Hematopoietic multipotent progenitor cell treated with erythropoietin and hydrocortisone succinate and interleukin-3 and kit ligand, for 15 days (in vitro differentiated cells): ENCODE measurements around the gene CSTF2T.

Experiments
- DNase-seq: peaks from one replicate; pipeline ENCODE4 v3.0.0-alpha.2; 2015; ENCODE audit warnings: low spot score

CSTF2T gene, protein sequence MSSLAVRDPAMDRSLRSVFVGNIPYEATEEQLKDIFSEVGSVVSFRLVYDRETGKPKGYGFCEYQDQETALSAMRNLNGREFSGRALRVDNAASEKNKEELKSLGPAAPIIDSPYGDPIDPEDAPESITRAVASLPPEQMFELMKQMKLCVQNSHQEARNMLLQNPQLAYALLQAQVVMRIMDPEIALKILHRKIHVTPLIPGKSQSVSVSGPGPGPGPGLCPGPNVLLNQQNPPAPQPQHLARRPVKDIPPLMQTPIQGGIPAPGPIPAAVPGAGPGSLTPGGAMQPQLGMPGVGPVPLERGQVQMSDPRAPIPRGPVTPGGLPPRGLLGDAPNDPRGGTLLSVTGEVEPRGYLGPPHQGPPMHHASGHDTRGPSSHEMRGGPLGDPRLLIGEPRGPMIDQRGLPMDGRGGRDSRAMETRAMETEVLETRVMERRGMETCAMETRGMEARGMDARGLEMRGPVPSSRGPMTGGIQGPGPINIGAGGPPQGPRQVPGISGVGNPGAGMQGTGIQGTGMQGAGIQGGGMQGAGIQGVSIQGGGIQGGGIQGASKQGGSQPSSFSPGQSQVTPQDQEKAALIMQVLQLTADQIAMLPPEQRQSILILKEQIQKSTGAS

DNA sequence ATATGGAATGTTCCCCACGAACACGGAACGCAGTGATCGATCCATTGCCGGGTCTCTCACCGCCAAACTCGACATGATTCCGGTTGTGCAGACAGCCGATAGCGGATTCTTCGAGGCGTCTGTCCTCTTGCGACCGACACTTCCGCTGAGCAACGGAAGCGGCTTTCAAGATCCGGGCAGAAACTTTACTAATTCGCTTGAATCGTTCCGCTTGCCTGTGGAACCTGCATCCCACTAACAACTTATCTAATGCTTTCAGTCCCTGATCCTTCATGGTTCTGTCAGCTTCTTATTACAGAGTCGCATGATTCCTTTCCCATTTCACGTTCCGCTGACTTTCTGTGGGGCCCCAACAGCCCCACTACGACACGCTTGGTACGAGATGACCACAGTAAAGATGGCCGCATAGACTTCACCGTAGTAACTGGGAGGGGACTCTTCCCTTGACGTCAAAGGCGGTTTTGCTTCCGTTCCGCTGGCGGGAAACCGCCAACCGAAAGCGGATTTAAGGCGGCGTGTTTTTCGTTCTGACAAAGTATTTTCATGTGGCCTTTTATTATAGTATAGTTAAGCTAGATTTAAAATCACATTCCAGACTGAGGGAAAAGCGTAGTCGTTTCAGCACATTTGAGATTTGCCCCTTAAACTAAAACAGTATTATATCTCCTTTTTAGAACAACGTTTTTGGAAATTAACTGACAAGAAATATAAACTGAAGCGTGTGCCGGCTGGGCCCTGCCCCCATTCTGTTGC is at the start of gene CSTF2T:
CSTF2T (minus strand) TSS at position 121 of the 753 bp plus-strand sequence; CDS start at position 75, 46 bp downstream.
- peak; percentile 94 for DNase-seq

DNA sequence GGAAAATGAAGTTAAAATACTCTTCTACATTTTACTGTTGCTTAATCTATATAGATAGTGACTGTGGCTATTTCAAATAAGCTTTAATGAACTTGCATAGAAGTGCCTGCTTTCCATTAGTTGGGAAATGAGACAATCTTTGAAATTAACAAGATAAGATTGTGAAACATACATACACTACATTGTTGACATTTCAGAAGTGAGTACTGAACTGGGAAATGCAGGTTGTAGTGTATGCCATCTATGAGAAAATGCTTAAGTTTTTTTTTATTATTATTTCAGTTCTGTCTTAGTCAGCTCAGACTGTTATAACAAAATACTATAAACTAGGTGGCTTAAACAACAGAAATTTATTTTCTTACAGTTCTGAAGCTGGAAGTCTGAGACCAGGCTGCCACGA is 49.6 kb upstream of the CSTF2T start:
- no peak for DNase-seq

DNA sequence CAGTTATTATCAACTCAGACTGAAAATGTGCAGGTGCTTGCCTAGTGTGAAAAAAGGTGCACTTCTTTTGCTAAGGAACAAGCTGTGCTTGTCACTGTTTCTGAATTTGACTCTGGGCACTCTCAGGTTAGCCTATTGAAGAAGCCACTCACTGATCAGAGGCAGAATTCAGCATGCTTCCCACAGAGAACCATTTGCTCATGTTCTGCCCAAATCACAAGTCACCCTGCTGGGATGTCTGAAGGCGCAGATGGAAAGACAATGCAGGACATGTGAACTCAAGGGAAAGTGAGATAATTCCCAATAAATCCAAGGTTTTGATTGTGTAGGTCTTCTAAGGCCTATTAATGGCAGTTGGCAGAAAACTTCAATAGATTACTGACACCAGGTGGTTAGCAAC is 47.8 kb upstream of the CSTF2T start:
- no peak for DNase-seq

DNA sequence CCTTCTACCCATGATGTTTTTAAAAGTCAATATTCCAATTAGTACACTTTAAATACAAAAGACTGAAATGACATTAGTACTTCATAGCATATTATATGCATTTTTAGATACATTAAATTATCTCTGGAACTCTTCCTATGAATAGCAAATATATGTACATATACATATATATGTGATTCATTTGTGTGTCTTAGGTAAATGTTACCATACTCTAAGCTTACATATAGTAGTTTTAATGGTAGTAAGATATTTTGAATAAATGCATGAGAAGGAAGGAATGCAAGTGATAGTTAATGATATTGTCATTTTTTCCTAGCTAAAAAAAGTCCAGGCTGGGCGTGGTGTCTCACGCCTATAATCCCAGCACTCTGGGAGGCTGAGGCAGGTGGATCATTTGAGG is 46.0 kb upstream of the CSTF2T start:
- DNase-seq = no peak

DNA sequence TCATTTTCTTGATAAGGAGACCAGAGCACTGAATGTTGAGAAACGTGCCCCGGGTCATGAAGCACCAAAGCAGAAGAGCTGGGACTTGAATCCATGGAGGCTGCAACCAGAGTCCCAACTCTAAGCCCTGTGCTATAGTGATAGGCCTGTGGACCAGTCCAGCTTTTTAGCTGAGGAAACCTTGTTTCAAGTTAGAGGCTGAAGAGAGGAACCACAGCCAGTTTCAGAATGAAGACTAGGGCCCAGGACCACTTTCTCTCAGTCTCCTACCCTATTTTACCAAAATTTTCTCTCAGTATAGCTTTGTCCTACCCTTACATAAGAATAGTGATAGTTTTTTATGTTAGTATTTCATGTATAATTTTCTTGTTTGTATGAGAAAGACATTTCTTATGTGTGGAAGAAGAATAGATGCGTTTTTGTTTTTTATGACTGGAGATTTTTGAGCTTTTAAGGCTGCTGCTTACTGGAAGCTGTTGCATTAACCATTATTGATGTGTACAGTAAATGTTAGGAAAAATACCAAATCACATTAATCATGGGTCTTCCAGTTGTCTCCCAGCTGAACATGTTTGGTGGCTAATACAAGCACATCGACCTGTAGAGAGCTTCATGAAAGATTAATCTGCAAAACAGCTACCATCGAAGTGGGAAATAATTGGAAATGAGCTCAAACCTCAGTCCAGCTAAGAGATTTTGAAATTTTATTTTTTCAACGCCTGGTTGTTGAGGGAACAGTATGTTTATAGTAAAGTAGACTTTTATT is 45.0 kb upstream of the CSTF2T start:
- no peak for DNase-seq

DNA sequence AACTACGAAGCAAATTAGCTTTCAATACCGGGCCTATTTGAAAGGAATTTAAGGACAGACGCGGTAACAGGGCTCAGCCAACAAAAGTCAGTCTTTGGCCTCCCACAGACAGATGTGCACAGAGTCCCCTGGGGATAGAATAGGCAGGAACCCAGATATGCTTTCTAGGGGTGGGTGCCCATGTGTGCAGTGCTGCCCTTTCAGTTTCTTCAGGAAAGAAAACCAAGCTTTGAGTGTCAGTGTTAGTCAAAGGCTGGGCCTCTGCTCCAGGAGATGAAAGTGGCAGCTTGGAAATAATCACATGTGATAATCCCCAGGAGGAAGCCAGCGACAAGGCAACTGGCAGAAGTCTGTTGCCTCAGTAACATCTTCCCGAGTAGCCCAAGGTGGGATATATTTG is 43.8 kb upstream of the CSTF2T start:
- no peak for DNase-seq

DNA sequence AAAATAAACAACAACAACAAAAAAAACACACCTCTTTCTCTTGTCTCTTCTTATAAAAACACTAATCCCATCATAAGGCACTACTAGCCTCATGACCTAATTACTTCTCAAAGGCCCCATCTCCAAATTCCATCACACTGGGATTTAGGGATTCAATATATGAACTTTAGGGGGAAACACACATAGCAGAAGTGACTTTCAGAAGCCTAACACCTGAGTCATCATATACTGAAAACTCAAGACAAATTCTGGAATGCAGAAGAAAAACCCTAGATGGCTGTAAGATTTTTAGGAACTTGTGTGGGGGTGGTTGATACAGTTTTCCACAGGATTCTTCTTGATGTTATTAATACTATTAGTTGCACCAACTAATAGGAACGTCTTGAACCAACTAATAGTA is 33.7 kb upstream of the CSTF2T start:
- no peak for DNase-seq

DNA sequence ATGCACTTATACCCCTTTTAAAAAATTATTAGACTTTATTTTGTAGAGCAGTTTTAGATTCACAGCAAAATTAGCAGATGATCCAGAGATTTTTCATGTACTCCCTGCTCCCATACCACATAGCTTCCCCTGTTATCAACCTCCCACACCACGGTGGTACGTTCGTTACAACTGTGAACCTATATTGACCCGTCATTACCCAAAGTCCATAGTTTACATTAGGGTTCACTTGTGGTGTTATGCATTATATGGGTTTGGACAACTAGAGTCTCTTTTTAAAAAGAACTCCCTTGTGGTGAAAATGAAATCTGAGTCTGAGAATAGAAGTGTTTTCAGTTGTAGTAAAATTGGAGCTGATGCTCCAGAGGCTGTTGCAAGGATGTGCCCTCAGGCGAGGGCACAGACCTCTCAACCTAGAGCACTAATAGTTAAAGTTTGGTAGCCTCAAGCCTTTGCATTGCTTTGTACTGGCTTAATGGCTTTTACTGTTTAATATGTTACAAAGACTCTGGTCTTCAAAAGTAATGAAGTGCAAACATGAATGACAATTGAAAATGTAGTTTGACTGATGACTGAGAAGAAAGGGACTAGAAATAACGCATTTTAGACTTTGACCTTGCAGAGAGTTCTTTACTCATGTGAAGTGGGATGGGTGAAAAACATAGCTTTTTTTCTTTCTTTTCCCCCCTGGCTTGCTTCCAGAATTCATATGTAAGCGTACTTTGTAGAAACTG is 30.6 kb upstream of the CSTF2T start:
- no peak for DNase-seq

DNA sequence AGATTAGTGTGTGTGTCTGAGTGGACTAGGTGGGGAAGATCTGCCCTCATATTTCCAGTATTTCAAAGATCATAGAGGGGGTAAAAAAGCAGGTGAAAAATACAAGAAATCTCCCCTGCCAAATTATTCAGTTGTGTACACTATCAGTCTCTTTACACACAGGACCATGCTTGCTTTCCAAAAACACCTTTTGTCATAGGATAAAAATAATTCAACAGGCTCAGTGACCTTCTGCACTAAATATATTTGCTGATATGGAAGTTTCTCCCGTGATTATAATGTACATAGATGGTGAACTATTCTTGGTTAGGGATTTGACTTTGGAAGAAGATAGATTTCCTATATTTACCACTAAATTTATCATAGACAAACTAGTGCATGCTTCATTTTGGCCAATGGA is 24.6 kb upstream of the CSTF2T start:
- no peak for DNase-seq

DNA sequence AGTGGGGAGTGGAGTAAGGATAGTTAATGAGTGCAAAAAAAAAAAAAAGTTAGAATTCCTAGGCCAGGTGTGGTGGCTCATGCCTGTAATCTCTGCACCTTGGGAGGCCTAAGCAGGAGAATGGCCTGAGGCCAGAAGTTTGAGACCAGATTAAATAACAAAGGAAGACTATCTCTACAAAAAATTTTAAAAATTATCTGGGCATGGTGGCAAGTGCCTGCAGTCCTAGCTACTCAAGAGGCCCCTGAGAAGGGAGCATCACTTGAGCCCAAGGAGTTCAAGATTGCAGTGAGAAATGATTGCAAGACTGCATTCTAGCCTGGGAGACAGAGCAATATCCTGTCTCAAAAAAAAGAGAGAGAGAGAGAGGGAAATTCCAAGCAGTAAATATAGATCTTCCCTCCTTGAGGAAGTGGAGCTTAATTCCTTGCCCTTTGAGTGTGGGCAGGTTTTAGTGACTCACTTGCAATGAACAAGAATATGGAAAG is 19.5 kb upstream of the CSTF2T start:
- DNase-seq = no peak

DNA sequence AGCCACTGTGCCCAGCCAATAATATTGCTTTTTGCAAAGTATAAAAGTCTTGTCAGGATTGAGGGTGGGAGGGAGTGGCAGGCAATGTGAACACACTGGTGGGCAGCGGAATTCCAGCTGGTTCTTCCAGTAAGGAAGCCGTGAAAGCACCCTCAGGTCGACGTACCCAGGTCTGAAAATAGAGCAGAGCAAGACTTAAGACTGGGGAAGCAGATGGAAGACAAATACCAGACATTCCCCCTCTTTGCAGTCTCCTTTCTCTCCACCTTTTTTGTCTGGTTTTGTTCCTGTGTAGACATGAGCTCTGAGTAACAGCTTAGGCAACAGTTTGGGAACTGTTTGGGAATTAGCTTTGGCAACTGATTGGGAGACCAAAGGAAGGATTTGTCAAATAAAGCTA is 17.6 kb upstream of the CSTF2T start:
- DNase-seq = no peak

DNA sequence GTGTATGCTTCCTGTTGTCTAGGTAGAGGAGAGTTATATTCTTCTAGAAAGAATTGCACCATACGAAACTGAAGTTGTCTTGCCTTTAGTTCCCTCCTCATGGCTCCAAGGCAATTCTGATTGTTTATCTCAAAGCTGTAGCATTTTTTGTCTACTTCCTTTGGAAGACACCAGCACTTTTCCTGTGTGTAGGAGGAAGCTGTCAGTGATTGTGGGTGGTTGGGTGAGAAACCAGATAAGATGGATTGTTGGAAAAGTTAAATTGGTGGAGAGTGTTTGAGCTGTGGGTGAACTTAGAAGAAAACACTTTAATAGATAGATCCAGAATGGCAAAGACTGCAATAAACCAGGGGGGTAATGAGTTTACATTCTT is 12.1 kb upstream of the CSTF2T start:
- no peak for DNase-seq

DNA sequence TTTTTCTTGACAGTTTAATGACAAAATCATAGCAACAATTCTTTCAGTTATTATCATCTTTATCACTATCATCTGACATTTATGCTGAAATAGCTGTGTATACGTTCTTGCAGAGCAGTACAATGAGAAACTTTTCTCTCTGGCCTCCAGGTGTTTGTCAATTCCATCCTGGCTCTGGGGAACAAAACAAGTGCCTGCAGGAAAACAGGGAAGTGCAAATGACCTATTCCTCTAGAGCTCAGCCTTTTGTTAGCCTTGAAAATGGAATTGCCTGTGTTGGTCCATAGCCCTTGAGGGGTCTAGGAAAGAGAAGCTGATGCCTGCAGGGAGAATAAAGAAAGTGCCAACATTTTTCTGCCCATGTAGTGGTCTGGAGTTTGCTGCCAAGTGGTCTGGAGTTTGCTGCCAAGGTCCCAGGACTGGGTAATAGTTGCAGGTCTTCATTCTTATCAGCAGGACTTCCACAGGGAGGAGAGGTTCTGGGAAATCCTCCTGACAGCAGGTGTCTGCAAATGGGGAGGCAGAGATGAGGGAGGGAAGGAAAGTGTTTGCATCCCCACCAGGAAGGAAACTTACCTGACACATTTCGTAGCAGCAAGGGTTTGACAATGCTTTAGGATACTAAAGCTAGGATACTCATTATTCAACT is 10.1 kb upstream of the CSTF2T start:
- no peak for DNase-seq

DNA sequence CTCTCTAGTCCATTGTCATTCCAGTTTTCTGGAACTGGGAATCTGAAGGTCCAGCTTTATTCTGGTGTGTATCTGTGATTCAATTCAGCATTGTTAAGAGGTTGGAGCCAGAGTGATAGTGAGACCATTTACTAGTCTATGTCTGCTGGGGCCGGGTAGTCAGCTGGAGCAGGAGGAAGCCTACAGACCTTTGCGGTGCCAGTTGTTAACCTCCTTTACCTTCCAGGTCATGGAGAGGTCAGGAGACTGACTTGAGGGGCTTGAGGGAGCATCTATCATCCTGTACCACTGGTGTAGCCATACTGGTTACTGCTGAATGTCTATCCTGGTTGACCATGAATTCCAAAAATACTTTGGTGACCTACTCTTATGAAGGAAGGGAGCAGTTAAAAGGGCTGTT is 9.2 kb upstream of the CSTF2T start:
- DNase-seq = no peak

DNA sequence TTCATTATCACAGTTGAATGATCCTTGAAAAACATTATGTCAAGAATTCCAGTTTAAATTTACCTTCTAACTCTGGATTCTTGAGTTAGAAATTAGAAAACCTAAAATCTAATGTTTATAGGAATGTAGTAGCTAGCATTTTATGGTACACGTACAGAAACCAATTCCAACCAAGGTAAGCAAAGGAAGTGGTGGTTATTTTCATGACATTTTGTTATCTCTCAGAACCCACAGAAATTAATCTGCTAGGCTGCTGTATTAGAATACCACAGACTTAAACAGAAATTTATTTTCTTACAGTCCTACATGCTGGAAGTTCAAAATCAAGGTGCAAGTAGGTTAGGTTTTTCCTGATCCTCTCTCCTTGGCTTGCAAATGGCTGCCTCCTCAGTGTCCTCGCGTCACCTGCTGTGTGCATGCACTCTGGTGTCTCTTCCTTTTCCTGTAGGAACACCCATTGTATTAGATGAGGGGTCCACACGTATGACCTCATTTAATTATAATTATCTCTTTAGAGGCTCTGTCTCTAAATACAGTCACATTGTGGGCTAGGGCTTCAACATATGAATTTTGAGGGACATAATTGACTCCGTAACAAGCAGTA is 8.5 kb upstream of the CSTF2T start:
- DNase-seq = no peak

DNA sequence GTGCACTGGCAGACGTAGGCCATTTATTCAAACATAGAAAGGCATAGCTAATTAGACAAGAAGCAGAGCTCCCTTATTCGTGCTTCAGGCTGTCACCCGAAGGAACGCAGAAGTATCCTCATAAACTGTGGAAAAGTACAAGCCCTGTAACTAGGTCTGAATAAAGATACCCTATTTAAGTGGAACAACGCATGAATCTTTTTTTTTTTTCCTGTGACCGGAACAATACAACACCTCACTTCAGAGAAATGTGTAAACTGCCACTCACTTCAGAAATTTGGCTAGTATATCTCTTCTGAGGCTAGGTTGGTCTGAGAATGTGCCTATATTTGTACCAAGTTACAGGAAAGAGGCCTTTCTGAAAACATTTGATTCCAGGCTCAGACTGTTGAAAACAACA is 8.0 kb upstream of the CSTF2T start:
- DNase-seq = no peak

DNA sequence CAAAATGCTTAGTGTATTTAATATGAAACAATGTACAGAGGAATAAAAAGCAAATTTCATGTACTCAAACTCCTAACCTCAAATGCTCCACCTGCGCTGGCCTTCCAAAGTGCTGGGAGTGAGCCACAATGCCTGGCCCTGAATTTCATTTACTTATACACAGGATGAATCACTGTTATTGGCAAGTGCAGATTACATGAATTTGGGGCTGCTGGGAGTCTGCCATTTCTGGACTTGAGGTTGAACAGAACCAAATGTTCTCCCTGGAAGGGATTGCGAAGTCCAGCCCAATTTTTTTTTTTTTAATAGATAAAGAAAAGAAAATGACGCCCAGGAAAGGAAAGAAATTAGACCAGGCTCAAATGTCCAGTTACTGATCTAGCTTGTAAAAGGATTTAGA is 6.8 kb upstream of the CSTF2T start:
- DNase-seq = no peak

DNA sequence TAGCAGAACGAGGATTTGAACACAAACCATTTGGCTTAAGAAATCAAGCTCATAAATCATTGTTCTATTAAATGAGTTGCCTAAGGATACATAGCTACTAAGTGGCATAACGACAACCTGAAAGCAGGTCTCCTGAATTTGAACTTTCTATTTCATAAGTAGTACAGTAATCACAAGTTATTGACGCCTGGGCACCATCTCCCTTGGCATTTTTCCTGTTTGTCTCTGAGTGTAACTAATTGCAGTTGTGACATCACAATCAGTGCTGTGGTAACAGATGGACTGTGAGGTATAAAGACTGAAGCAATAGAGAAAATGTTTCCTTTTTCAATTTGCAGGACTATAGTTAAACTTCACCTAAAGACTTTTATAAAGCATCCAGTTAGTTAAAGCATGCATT is 6.4 kb upstream of the CSTF2T start:
- DNase-seq = no peak

DNA sequence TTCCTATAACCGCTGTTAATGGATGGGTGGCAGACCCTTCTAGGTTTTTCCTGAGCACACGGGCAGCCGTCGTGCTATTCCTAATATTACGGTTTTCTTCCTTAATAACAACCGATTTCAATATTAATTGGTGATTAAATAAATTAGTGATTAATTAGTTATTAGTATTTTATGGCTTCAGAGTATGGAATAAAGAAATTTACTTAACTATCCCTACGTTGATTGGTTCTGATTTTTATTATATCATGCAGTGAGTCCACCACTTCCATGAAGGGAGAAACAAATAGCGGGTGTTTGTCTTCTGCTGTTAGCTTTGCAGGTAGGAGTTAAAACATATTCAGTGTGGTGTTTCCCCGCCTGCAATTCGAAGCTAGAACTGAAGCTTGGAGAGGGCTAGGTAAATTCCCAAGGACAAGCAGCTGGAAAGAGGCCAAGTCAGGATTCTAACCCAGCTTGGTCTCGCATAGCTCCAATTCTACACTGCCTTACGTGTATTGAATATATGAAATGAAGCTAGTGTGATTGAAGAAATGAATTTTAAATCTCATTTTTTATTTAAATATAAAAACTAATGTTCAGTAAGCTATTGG is 928 bp upstream of the CSTF2T start:
- no peak for DNase-seq

DNA sequence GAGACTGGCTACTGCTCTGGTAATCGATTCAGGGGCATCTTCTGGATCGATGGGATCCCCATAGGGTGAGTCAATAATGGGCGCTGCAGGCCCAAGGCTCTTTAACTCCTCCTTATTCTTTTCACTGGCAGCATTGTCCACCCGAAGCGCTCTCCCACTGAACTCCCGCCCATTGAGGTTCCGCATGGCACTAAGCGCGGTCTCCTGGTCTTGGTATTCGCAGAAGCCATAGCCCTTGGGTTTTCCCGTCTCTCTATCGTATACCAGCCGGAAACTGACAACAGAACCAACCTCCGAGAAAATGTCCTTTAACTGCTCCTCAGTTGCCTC is 285 bp downstream of the CSTF2T start:
- no peak for DNase-seq
